HG03045 (cell line): ENCODE results near the gene MTLN.
"Not testable (repeated sequence)": the region's sequence is repeated elsewhere in the genome, so short reads cannot be mapped to it uniquely, and the experiment has no call there.

Experiments used
- ATAC-seq: cut with Tn5 transposase; IDR thresholded peaks from one replicate; pipeline ENCODE4 v1.9.1; 2021; ENCODE audit warnings: mild to moderate bottlenecking, moderate library complexity; ENCODE audit not compliant: unreplicated experiment

The MTLN gene, protein sequence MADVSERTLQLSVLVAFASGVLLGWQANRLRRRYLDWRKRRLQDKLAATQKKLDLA

DNA sequence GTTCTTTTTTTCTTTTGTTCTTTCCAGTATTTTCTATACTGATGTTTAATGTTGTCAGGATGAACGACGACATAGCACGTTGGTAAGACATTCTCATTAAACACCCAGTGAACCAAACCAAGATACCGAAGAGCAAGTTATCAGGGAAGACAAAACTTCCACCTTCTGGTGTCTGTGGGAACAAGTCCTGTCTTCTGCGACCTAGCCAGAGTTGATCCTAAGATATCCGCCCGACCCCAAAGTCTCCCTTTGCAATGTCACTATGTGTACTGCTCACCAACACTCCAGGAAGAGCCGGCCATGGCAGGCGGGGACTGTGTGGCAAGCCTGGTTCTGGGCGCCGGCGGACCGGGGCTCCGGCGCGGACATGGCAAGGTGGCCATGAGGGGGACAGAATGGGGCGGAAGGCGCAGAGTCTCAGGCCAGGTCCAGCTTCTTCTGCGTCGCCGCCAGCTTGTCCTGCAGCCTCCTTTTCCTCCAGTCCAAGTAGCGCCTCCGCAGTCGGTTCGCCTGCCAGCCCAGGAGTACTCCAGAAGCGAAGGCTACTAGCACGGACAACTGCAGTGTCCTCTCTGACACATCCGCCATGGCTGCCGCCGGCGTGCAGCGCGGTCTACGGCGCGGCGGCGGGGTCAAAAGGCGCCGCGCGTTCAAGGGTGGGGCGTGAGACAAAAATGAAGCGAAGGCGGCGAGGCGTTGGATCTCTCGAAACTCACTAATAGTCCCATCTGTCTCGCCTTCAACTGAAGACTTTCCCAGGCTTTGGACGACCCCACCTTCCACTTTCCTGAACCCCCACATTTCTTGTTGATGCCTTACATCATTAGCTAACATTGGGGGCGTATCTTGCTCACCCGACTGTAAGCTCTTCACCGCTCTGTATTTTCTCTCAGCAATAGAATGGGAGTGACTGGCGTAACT lies at the start of gene MTLN:
TSS of gene MTLN (minus strand) at position 610 of the 921 bp plus-strand sequence. CDS start at position 588, 22 bp downstream.
- ATAC-seq, result peak; percentile 82

DNA sequence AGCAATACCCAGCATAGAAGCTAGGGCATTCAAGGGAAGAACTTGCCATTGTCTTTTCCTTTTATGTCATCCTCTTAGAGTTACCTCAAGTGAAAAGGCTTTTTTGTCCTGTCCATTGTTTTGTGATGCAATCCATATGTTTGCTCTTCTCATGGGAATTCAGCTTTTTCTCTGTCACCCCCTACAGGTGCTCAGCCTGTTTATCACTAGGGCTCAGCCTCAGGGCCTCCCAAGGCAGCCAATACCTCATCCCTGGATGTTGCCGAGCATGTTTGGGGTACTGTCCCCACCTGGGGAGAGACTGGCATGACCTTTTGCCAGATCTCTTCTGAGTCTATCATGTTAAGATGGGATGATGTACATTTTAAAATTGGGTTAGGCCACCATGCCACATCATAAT lies 49.6 kb upstream of the MTLN start:
- ATAC-seq, result not testable (repeated sequence)

DNA sequence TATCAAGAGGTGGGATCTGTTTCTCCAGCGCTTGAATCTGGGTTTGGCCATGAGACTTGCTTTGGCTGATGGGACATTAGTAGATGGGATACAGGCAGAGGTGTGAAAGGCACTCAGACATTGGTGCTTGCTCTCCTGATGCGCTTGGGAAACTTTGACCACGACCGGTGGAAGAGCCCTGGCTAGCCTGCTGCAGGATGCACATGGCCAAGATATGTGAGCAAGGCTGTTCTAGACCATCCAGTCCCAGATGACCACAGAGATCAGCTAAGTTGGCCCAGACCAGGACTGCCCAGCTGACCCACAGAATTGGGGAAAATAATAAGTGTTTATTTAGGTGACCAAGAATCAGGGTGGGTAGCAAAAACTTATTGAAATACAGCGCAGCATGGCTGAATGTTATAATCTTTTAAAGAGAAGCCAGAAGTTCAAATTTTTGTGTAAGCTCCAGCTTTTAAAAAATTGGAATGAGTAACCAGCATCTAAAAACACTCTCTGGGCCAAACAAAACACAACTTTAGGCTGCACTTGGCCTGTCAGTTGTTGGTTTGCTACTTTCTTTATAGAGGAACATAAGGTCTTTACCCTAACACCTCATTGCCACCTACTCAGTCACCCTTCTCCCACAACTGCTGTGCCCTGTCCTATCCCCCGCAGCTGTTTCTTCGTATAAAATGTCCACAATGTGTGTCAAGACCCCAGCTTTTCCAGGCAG lies 35.9 kb upstream of the MTLN start:
- not testable (repeated sequence) for ATAC-seq

DNA sequence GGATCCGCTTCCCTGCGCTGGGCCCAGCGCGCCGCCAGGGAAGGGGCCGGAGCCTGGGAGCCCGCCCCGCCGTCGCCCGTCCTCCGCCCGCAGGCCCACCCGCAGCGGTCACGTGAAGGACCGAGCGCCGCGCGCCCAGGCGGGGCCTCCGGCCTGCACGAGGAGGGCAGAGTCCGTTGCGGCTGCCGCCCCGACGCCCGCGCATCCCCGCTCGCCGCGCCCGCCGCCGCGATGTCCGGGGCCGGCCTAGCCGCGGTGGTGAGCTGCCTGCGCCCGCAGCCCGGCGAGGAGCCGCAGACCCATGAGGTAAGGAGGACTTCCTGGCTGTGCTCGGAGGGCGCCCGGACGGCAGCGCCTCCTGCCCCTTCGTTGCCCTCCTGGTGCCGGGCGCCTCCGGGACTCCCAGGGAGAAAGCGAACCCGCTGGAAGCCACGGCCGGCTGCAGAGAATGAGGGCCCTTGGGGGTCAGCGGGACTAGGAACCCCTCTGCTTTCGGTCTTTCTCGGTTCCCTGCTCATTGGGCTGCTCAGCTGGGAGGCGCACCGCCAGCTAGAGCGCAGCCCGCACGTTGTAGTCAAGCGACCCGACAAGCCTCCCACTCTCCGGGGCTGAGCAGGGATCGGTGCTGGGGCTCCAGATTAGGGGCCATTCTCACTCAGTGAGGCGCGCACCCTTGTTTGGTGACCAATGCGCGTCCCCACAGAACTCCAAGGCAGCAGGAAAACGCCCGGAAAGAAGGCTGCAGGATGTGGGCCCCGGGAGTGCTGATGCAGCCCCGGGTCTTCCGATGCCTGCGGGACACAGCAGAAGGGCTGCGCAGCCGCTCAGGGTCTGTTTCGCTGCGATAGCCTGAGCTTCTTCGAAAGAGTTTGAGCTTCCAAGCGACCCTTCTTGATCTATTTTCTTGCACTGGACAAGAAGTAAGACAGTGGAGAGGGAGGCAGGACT lies 33.4 kb upstream of the MTLN start:
- not testable (repeated sequence) for ATAC-seq

DNA sequence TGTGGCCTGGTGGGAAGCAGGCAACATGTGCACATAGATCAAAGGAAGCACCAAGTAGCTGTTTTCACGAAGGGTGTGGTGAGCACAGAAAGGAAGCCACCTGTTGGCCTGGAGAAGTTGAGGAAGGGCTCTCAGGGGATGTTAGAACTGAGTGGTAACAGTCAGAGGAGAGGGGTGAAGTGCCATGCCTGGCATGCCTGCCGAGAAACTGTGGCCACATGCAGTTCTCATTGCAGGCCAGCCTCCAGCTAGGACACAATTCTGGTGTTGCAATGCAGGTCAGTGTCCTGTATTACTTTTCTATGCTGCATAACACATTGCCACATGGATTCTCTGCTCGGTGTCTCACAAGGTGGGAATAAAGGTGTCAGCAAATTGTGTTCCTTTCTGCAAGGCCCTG lies 30.9 kb upstream of the MTLN start:
- ATAC-seq, result not testable (repeated sequence)

DNA sequence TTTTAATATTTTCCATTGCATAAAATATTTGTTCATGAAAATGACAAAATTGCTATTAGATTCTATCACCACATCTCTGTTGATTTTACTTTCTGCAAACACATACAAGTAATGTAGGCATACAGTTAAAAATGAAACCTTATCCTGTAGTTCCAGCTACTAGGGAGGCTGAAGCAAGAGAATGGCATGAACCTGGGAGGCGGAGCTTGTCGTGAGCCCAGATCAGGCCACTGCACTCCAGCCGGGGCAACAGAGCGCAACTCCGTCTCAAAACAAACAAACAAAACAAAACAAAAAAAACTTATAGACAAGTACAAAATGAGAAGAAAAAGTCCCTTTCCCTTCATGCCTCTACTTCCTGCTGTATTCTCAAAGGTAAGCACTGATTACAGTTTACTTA lies 22.2 kb upstream of the MTLN start:
- not testable (repeated sequence) for ATAC-seq

DNA sequence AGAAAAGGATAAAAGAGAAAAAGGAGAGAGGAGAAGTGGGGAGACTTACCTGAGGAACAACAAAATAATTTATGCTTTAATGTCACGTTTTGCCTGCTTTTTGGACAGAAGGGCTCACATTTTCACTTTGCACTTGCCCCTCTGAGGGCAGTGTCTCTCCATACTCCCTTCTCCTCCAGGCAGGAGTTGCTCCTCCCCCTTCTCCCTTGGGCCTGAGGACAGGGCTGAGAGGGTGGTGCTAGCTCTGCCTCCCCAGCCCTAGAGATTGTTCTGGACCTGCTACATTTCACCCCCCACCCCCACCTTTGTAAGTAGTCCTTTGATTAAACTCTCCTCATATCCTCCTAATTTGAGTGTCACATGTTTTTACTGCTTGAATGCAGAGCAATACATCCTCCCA lies 17.5 kb upstream of the MTLN start:
- not testable (repeated sequence) for ATAC-seq

DNA sequence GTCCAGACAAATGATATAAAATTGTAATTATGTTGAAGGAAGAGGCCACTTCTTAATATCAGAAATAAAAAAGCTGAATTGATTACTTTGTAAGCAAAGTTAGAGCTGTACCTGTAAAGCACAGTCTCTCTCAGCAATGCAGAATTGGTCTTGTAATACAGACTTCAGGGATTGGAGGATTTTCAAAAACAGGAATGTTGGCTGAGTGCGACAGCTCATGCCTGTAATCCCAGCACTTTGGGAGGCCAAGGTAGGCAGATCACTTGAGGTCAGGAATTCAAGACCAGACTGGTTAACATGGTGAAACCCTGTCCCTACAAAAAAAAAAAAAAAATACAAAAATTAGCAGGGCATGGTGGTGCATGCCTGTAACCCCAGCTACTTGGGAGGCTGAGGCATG lies 10.3 kb upstream of the MTLN start:
- ATAC-seq, result not testable (repeated sequence)

DNA sequence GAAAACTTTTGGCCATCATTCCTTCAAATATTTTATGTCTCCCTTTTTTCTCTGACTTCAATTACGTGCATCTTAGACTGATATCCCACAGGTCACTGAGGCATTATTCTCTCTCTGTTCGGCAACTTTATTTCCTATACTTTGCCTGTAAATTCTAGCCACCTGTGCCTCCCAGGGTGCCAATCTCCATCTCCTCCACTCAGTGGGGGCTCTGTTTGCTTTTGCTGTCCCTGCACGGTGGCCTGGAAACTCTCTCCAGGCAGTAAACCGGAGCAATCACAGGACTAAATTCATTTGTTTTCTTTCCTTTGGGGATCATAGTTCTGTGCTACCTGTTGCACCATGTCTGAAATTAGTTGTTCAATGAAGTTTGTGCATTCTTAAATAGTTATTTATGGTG lies 9.6 kb upstream of the MTLN start:
- ATAC-seq, result no peak

DNA sequence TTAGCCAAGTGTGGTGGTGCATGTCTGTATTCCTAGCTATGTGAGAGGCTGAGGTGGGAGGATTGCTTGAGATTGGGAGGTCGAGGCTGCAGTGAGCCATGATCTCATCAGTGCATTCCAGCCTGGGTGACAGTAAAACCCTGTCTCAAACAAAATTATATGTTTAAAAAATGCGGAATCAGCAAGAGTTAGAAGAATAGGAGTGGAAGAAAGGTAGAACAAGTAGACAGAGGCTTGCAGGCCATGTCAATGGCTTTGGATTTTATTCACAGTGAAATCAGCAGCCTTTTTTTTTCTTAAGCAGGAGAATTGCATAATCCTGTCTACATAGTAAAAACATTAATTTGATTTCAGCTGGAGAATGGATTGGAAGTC lies 7.8 kb upstream of the MTLN start:
- no peak for ATAC-seq

DNA sequence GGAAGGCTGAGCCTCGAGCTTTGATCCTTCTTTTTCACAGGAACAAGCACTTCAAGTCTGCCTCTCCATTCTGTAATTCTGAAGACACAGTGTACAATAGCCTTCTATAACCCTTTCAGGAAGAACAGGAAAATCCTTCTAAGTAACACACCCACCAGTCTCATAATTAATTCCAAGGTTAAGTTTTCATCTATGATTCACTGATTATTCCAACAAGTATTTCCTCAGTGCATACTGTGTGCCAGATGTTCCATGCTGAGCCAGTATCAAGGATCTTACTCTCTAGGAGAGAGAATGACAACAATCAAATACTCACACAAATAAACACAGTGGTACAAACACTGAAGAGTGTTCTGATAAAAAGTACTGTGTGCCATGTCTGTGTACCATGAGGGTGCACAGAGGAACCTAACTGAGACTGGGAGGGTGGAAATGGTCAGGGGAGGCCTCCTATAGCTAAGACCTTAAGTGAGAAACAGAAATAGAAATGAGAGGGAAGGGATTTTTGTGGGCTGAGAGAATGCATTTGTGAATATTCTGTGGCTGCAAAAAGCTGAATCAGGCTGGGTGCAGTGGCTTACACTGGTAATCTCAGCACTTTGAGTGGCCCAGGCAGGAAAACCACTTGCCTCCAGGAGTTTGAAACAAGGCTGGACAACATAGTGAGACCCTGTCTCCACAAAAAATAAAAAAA lies 7.3 kb upstream of the MTLN start:
- no peak for ATAC-seq

DNA sequence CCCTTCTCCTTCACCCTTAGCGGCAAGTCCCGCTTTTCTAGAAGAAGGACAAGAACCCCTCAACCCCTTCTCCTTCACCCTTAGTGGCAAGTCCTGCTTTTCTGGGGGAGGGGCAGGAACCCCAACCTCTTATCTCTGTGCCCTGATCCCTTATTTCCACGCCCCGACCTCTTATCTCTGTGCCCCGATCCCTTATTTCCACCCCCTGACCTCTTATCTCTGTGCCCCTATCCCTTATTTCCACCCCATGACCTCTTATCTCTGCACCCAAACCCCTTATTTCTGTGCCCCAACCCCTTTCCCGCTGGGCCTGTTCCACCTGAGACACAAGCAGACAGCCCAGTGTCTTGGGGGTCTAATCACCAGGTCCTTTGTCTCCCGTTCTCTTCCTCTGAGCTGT lies 6.5 kb upstream of the MTLN start:
- ATAC-seq, result not testable (repeated sequence)

DNA sequence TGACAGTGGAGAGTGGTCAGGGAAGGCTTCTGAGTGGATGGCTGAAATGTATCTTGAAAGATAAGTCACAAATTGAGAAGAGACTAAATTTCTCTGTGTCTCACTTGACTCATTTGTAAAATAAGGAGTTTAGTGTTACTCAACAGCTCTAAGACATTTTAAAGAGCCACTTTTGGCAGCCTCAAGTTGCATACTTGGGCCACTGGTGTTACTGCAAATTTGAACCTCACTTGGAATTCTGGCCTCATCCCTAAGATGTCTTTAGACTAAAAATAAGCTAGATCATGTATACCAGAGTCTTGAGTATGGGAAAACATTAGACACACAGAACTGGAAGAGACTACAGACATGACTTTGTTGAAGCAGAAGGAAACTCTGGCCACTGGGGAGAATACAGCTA lies 4.5 kb upstream of the MTLN start:
- ATAC-seq, result no peak

DNA sequence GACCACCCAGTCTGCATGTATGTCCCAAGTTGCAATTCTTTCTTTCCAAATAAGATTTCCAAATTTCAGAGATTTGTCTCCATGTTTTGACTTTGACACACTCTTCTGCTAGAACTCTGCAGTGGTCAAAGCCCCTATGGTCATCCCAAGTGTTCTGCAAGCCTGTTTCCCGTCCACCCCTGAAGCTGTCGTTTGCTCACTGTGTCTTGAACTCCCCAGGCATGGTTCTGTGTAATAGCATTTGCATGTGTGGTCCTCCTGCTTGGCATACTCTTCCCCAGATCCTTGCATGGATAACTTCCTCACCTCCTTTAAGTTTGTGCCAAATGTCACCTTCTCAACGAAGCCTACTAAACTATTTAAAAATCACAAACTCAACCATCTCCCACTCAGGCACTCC lies 3.9 kb upstream of the MTLN start:
- ATAC-seq, result no peak

DNA sequence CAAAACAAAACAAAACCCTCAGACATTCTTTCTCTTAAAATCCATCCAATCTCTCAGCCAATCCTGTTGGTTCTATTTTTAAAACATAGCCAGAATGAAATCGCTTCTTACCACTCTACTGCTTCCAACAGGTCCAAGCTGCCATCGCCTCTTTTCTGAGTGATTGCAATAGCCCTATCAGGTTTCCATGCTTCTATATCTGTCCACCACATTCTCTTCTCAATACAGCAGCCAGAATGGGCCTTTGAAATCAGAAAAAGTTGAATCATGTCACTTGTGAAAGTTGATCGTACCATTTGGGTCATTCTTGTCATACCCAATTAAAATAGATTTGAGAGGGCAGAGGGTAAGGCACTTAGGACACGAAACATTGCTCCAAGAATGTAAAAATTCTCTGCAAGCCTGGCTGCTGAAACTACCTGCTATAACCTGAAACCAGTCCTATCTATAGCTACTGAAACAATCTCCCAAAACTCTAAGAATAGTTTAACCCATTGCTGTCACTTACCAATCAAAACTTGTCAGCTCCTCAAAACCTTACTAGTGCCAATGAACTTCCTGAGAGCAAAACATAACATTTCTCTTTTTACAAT lies 3.3 kb upstream of the MTLN start:
- ATAC-seq, result no peak

DNA sequence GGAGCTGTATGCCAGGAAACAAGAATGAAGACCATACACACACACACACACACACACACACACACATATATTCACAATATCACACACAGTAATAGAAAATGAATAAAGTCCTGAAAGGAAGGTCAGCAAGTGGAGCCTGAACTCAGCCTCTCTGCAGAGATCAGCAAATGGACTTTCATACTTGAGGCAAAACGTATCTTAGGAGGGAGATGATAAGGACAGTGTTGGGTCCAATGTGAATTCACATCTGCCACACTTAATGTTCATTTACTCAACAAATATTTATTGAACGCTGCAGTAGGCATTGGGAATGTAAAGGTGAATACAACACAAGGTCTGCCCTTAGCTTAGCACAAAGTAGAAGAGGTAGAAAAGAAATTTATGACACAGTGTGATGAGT lies 2.7 kb upstream of the MTLN start:
- no peak for ATAC-seq

DNA sequence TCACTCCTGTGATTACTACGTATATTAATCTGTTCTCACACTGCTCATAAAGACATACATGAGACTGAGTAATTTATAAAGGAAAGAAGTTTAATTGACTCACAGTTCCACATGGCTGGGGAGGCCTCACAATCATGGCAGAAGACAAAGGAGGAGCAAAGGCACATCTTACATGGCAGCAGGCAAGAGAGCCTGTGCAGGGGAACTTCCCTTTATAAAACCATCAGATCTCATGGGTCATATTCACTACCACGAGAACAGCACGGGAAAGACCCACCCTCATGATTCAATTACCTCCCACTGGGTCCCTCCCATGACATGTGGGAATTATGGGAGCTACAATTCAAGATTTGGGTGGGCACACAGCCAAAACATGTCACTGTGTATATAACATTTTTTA lies 1.2 kb upstream of the MTLN start:
- not testable (repeated sequence) for ATAC-seq

DNA sequence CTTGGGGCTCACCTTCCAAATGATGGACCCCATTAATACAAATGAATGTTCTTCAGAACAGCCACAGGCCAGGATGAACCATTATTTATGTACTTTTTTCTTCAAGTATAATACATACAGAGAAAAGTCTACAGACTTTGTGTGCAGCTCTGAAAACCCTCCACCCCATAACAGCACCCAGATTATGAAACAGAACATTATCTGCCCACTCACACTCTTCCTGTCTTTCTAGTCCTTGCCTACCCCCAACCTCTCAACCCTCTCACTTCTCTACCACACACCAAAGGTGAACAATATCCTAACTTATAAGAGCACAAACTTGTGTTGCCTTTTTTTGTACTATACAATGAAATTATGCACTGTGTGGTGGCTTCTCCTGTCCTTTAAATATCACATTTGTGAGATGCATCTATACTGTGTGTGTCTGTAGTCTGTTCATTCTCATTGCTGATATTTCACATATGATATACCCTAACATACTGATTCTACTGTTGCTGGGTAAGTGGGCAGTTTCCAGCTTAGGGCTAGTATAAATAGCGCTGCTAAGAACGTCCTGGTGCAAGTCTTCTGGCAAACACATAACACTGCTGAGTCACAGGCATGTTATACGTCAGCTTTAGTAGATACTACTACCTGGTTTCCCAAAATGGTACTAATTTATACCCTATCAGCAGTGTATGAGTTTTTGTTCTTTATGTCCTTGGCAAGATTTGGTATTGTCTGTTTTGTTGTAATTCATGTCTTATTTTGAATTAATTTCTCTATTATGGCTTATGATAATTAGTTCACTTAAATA lies 6.5 kb downstream of the MTLN start:
- ATAC-seq, result no peak
